Stimulated activated CD4-positive, alpha-beta T cell treated with anti-CD3 and anti-CD28 coated beads, Interleukin-4, amount 100 ng/mL, for 48 hours (primary cell): Measurements from ENCODE around the gene DEPP1.

Experiments used
- DNase-seq, 2 donors: peaks; one replicate each; pipeline ENCODE4 v3.0.0-alpha.2; 2020; ENCODE audit warnings: low read depth in 2 of 2

The DEPP1 gene

GRCh38 chr10:44966816-44967509 is 11.6 kb downstream of the DEPP1 start:
- no peak for DNase-seq

DNA sequence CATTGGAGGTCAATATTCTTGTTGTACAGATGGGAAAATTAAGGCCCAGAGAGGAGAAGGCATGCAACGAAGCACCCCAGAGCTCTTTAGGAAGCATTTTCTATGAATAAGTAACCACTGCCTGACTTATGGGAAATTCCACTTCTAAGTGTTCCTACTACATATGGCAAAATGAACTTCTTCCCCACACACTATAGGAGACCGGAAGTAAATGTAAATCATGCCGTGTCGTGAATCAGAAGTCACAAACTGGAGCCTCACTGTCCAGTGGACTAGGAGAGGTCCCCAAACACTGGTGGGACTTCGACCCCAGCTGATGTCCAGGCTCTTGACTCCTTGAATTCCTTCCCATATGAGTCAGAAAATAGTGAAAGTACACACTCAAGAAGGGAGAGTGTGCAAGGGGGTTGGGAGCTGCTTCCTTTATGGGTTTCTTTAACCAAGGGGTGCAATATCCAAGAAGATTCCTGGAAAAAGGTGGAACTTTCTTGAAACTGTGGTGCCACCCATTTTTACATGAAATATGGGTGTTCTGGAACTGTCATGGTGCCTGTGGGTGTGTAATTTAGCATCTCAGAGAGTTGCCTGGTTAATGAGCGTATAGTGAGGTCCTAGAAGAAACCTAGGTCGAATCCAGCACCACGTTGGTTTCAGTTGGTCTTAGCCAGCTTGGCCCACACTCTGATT is 12.3 kb downstream of the DEPP1 start:
- DNase-seq, result no peak

DNA sequence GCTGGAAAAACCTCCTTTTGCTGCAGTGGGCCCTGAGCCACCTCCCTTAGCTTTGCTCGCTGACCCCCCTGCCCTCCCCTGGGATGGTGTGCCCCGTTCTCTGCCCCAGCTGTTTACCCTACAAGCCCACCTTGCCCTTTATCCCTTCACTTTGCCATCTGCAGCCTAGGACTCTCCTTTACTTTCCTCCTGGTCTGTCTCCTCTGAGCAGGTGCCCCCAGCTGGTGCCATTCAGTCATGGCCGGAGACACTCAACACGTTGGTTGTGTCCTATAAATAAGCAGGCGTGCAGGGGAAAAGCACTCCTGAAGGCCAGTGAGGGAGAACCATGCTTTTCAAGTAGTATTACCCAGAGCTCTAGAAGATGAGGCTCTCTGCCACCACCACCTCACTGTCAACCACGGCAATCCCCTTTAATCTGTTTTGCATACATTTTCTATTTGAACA is 12.9 kb downstream of the DEPP1 start:
- no peak for DNase-seq

GRCh38 chr10:44965104-44965503 is 13.5 kb downstream of the DEPP1 start:
- DNase-seq, result no peak

DNA sequence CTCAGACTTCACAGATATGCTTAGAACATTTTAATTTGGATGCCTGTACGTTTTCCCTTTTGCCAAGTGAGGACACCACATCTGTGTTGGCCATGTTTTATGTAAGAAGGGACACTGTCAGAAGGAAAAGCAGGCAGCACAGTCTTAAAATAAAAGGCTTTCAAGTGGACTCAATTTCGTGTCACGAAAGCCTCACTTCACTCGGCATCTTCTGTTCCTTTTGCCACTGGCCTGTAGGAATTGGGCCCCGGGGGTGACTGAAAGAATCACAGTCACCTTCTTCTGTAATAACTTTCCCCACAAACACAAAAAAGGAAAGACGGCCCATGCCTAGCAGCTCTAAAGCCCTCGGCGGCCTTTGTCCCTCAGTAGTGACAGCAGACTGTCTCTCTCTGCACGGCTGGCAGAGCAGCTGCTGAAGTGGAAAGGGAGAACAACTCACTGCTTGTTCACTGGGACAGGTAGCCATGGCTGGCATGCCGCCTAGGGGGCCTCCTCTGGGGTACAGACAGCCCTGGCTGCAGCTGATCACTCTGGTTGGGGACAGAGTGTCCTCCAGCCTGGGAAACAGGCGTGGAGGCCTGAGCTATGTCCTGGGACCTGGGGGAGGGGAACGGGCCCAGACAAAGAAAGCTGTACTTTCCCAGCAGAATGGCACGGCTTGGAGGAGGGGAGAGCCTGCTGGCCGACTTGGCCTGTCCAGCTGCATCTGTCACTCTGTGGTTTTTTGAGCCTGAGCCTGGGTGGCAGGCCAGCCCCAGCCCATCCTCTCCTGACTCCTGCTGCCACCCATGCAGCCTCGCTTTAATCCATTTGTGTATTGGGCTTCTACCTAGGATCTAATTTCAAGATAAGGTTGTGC is 14.6 kb downstream of the DEPP1 start:
- no peak for DNase-seq

DNA sequence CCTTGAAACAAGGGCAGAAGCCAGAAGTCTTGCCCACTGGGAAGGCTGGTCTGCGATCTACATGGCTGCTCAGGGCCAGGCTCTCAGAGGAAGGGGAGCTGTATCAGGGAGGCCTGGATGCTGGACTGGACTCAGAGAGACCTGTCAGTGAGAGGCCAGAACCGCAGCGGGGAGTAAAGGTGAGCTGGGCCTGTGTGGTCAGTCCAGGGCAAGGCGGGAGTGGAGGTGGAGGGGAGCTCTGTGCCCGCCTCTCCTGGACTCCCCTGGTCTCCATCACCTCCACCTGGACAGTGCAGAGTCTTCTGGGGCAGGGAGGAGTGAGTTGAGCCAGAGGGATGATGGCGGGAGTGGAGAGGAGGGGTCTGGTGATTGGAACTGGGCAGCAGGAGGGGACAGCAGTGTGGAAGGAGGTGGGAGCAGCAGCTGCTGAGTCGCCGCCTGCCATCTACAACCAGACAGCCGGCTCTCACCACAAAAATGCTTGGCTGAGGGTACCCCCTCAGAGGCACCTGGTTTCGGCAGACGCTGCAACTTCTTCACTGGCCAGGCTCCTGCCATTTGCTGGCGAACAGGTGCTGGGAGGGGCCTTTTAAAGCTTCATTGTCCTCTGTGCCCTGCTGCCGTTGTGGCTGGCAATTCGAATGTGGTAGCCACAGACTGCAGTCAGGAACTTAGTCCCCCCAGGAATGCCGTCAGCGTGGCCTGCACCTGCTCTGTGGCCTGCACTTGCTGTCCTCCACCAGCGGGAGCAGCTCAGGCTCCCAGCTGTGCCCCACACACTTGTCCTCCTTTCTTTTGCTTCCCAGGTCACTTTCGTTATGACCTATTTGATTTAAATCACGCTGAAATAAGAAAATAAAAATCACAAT is 15.5 kb downstream of the DEPP1 start:
- DNase-seq, result no peak

DNA sequence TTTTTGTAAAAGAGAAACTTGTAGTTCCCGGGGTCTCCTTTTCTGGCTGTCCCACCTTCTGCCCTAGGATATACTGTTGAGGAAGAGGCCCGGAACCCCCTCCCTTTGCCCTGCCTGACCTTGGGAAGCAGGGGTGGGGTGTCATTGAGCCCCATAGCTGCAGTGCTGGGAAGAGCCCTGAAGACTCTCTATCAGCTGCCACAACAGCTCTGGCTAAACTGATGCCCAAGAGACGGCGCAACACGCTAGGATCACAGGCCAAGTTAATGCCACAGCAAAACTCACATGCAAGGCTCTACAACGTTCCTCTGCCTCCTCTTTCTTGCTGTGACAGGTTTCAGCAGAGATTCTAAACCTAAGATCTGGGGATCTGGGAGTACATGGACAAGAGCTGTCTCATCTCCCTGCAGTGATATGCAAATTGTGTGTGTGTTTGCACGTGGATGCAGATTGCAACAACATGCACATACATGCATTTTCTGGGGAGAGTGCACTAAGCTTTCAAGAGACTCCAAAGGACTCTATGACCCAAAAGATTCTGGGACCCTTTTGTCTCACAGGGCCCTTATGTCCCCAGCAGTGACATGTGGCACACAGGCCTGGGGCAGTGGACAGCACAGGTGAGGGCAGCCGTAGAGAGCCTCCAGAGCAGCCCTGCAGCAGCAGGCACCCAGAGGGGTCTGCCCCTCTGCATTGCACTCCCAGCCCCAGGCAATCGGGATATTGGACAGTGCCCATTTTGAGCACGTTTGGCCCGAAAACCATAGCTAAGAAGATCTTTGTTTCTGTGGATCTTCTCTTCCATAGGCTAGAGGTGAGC is 16.5 kb downstream of the DEPP1 start:
- no peak for DNase-seq

- DNase-seq, result no peak
Measured at GRCh38 chr10:44961230-44961571, 17.4 kb downstream of the DEPP1 start.

DNA sequence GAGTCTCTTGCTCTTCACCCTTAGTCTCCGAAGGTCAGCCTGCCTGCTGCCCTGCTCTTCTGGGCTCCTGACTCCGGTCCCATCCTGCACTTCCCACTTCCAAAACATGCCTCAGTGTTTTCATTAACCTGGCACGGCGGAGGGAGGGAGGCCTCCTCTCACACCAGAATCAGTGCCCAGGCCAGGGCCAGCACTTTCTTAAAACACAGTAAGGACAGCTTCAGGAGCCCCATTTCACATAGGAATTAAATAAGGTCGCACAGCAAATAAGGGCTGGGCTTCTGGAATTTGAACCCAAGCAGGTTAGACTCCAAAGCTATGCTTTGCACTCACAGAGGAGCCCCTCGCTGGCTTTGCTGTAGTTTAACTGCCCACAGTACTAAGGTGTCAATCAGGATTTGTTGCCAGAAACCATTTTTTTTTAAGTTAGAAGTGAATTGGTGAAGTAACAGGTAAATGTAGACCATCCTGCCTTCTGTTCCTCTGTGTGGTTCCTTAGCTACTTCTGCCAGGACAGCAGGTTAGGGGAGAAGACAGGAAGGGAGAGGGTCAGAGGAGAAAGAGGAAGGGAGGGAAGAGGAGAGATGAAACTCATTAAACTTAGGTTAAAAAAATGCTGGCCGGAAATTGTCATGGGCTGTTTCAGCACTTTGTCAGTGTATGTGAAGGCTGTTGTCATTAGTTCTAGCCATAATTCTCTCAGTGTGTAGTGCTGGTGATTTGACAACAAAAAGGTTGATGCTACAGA is 18.0 kb downstream of the DEPP1 start:
- no peak for DNase-seq

DNA sequence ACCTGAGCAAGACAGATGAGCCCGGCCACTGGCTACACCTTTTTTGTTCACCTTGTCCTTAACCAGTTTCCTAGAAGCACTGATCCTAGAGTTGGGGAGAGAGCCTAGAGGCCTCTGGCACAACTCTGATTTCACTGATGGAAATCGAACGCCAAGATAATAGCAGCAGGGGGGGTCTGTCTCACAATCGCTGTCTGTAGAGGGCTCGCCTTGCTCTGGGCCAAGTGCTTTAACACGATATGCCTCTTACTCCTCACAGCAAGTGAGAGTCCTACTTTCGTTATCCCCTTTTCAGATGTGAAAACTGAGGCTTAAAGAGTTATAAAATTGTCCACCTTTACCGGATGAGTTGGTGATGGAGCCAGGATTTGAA is 18.5 kb downstream of the DEPP1 start:
- no peak for DNase-seq

DNA sequence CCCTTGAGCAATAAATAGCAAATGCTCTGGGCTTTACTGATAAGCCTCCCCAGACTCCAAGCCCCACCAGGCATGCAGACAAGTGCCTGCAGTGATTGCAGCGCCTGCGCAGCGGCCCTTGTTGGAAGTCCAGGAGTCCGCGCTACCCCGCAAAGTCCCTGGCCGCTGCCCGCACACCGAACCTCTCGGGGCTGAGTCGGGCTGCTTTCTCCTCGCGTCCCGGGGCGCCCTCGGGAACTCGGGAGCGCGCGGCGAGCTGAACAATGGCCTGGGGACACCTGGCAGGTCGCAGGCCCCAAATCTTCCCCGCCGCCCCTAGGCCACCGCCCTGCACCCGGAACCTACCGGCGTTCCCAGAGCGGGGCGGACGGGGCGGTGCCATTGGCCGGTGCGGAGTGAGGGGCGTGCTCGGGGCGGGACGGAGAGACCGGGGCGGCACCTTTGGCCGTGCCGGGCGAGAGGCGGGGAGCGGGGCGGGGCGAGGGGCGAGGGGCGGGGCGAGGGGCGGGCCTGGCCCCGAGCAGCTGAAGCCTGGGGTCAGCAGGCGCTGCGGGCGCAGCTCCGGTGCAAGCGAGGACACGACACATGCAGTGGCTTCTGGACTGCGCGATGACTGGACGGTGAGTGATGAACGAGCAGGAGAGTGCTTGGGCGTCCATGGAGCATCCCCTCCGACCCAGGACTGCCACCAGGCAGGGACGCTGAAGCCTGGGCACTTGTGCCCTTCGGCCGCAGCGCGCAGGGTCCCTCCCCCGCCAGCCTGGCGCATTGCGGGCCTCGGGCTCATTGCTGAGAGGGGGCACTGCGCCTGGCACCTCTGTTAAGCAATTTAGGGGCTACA is 19.1 kb downstream of the DEPP1 start, which contains the start of gene RASSF4:
TSS of gene RASSF4 (plus strand) at position 556 of the 841 bp plus-strand sequence. CDS start 10,401 bp downstream, outside the sequence.
- DNase-seq, result peak; percentile 87 to 88

DNA sequence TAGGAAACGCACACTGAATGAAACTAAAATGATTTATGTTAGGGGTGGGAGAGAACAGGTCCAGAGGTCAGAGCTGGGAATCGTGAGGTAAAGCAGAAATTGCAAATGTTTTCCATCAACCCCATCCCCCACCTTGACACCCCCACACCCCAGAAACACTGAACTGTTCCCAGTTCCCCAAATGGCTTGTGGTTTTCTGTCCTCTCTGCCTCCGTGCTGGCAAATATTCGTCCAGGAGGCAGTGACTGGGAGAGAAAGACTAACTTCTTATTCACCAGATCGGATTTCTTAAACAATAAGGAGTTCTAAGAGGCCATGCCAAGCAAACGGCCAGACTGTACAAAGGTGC is 19.7 kb downstream of the DEPP1 start:
- no peak for DNase-seq

- no peak for DNase-seq
Measured at GRCh38 chr10:44958196-44958897, 20.3 kb downstream of the DEPP1 start.

GRCh38 chr10:44956717-44957706 is 21.6 kb downstream of the DEPP1 start:
- DNase-seq, result no peak

- DNase-seq, result no peak
Measured at GRCh38 chr10:44956226-44956625, 22.4 kb downstream of the DEPP1 start.

GRCh38 chr10:44955413-44956070 is 23.1 kb downstream of the DEPP1 start:
- no peak for DNase-seq

- DNase-seq, result no peak
Measured at GRCh38 chr10:44954962-44955361, 23.6 kb downstream of the DEPP1 start.
